GM23338 (cell line): ENCODE results near the gene ATP8B4. TPM values are rescaled to one million over a fixed set of nuclear protein-coding genes. Genes with fewer than 3 reads are reported as not detected.

Experiments
- ATAC-seq: fragments of 200-7000 bp; cut with Tn5 transposase; 3 replicates; pipeline ENCODE4 v1.9.1; 2020
- DNase-seq: peaks from one replicate; pipeline ENCODE4 v3.0.0-alpha.2; 2015; ENCODE audit warnings: low spot score
- H2AFZ ChIP-seq: fragments of 200-600 bp; sonication (generic); 2 replicates; pipeline ENCODE4 v1.8.0; 2016; ENCODE audit warnings: antibody characterized with exemption, mild to moderate bottlenecking, moderate library complexity
- H3F3A ChIP-seq: fragments of 200-600 bp; sonication (generic); replicated peaks from 2 replicates; pipeline ENCODE4 v1.8.0; 2017; ENCODE audit warnings: antibody characterized with exemption, mixed run types, low read depth
- H3K27ac ChIP-seq: fragments of 200-600 bp; sonication (generic); 2 replicates; pipeline ENCODE4 v1.6.1; 2016; ENCODE audit warnings: low read depth
- H3K27me3 ChIP-seq: fragments of 200-600 bp; sonication (generic); 2 replicates; pipeline ENCODE4 v1.8.0; 2016; ENCODE audit warnings: mild to moderate bottlenecking, mixed run types, moderate library complexity; ENCODE audit not compliant: insufficient read depth
- H3K36me3 ChIP-seq: fragments of 200-600 bp; sonication (generic); 2 replicates; pipeline ENCODE4 v1.8.0; 2016; ENCODE audit warnings: mild to moderate bottlenecking; ENCODE audit not compliant: insufficient read depth
- H3K4me1 ChIP-seq: fragments of 200-600 bp; sonication (generic); 2 replicates; pipeline ENCODE4 v1.8.0; 2016; ENCODE audit warnings: mild to moderate bottlenecking, moderate library complexity; ENCODE audit not compliant: insufficient read depth
- H3K4me2 ChIP-seq: fragments of 200-600 bp; sonication (generic); 2 replicates; pipeline ENCODE4 v1.7.1; 2017; ENCODE audit warnings: mixed run types
- H3K4me3 ChIP-seq: fragments of 200-600 bp; sonication (generic); 2 replicates; pipeline ENCODE4 v1.6.1; 2016; ENCODE audit warnings: mixed run types
- H3K79me2 ChIP-seq: fragments of 200-600 bp; sonication (generic); replicated peaks from 2 replicates; pipeline ENCODE4 v1.8.0; 2017; ENCODE audit warnings: mild to moderate bottlenecking; ENCODE audit not compliant: insufficient read depth
- H3K9me2 ChIP-seq: fragments of 200-600 bp; sonication (generic); 2 replicates; pipeline ENCODE4 v1.8.0; 2017; ENCODE audit not compliant: insufficient read depth
- H4K20me1 ChIP-seq: fragments of 200-600 bp; sonication (generic); replicated peaks from 2 replicates; pipeline ENCODE4 v1.8.0; 2017; ENCODE audit warnings: mild to moderate bottlenecking; ENCODE audit not compliant: insufficient read depth
- H3K27ac Mint-ChIP-seq: 2 replicates; pipeline ENCODE4 v1.8.0; 2020; ENCODE audit warnings: inconsistent platforms, mild to moderate bottlenecking, moderate library complexity, mixed read lengths
- H3K27me3 Mint-ChIP-seq: 3 replicates; pipeline ENCODE4 v1.8.0; 2022; ENCODE audit warnings: low read depth, mild to moderate bottlenecking, moderate library complexity, mixed read lengths, inconsistent platforms; ENCODE audit not compliant: insufficient read depth, poor library complexity
- H3K36me3 Mint-ChIP-seq: 3 replicates; pipeline ENCODE4 v1.8.0; 2021; ENCODE audit warnings: low read depth, mild to moderate bottlenecking, inconsistent platforms, moderate library complexity, mixed read lengths
- H3K4me1 Mint-ChIP-seq: 3 replicates; pipeline ENCODE4 v1.8.0; 2020; ENCODE audit warnings: mild to moderate bottlenecking, inconsistent platforms, mixed read lengths
- H3K4me3 Mint-ChIP-seq: 3 replicates; pipeline ENCODE4 v1.8.0; 2021; ENCODE audit warnings: moderate library complexity, mild to moderate bottlenecking, inconsistent platforms, mixed read lengths
- H3K9me3 Mint-ChIP-seq: 3 replicates; pipeline ENCODE4 v1.8.0; 2020; ENCODE audit warnings: moderate library complexity, mild to moderate bottlenecking, inconsistent platforms, mixed read lengths
- CREB1 ChIP-seq: fragments of 250-450 bp; sonication (Bioruptor Pico); IDR thresholded peaks from 2 replicates; pipeline ENCODE4 v1.5.0; 2020; ENCODE audit warnings: low read depth, mild to moderate bottlenecking, moderate library complexity
- CTCF ChIP-seq, 2 experiments: fragments of 200-600 bp in 1 of 2; sonication (generic) in 1 of 2; conservative IDR thresholded peaks; 2 replicates each; pipeline versions ENCODE4 v1.5.1 to v1.6.1; 2016 to 2017; ENCODE audit warnings: antibody characterized with exemption in 2 of 2, low read depth in 2 of 2, mild to moderate bottlenecking in 2 of 2, moderate library complexity in 1 of 2
- EZH2 ChIP-seq: fragments of 200-600 bp; sonication (generic); IDR thresholded peaks from one replicate; pipeline ENCODE4 v1.8.0; 2017; ENCODE audit warnings: antibody characterized with exemption, mild to moderate bottlenecking, low read depth; ENCODE audit not compliant: unreplicated experiment
- EZH2phosphoT487 ChIP-seq: fragments of 200-600 bp; sonication (generic); IDR thresholded peaks from one replicate; pipeline ENCODE4 v1.8.1; 2018; ENCODE audit warnings: antibody characterized with exemption; ENCODE audit not compliant: unreplicated experiment
- JUNB ChIP-seq: IDR thresholded peaks from one replicate; pipeline ENCODE4 v1.6.1; 2016; ENCODE audit warnings: antibody characterized with exemption; ENCODE audit not compliant: unreplicated experiment
- NANOG ChIP-seq: IDR thresholded peaks from 2 replicates; pipeline ENCODE4 v1.6.1; 2016; ENCODE audit warnings: antibody characterized with exemption, borderline replicate concordance
- POLR2AphosphoS5 ChIP-seq: IDR thresholded peaks from 2 replicates; pipeline ENCODE4 v1.6.1; 2016; ENCODE audit warnings: antibody characterized with exemption, low read depth
- STAT1 ChIP-seq: IDR thresholded peaks from one replicate; pipeline ENCODE4 v1.6.1; 2016; ENCODE audit warnings: antibody characterized with exemption; ENCODE audit not compliant: unreplicated experiment
- ZNF114 ChIP-seq: fragments of 250-450 bp; sonication (Bioruptor Pico); IDR thresholded peaks from 2 replicates; pipeline ENCODE4 v1.5.0; 2020; ENCODE audit warnings: mild to moderate bottlenecking, moderate library complexity
- ZNF331 ChIP-seq: fragments of 250-450 bp; sonication (Bioruptor Pico); IDR thresholded peaks from 2 replicates; pipeline ENCODE4 v1.5.0; 2020; ENCODE audit warnings: low read depth, mild to moderate bottlenecking, moderate library complexity
- ZNF462 ChIP-seq: fragments of 250-450 bp; sonication (Bioruptor Pico); IDR thresholded peaks from 2 replicates; pipeline ENCODE4 v1.5.0; 2020; ENCODE audit warnings: mild to moderate bottlenecking, moderate library complexity
- polyA plus RNA-seq: library from polyadenylated mRNA; unstranded; fragments of >200 nt; fragmentation: Nextera tagmentation; extraction: Ambion mirVana; gene quantifications from 2 replicates; pipeline ENCODE4 v1.2.1, GENCODE V29; 2016
- total RNA-seq: library from RNA; depleted of rRNA; stranded (reverse); fragments of >200 nt; shearing (Covaris generic); gene quantifications from 2 replicates; pipeline ENCODE4 v1.2.3, GENCODE V29; 2014
- TF ChIP-seq, protein P1 (sequence below): IDR thresholded peaks from one replicate; pipeline ENCODE4 v1.6.1; 2018; ENCODE audit warnings: antibody characterized with exemption; ENCODE audit not compliant: unreplicated experiment
- TF ChIP-seq, protein P2 (sequence below): IDR thresholded peaks from 2 replicates; pipeline ENCODE4 v1.6.1; 2016; ENCODE audit warnings: antibody characterized with exemption

Gene ATP8B4
- total and polyA plus RNA-seq, 2 experiments from 2014 or later = 0.24 TPM; not detected in 1

- Histone ChIP-seq H3F3A (no peaks in the 10 kb centered on the region), H3K9me2 (0 out of 2 replicates have a peak, but pooled peaks cover 12% of the 10 kb centered on the region), H4K20me1 (no peaks in the 10 kb centered on the region), H3K27me3 (no peaks in the 10 kb centered on the region), H3K4me2 (no peak overlapping the region), H3K79me2 (no peaks in the 10 kb centered on the region), H3K36me3 (no peaks in the 10 kb centered on the region), H3K27ac (no peak overlapping the region), H3K4me1 (0 out of 2 replicates have a peak, but pooled peaks cover 1% of the 10 kb centered on the region), H2AFZ (no peak overlapping the region), H3K4me3 (no peak overlapping the region)
- Mint-ChIP-seq H3K4me1 (peaks cover 2% of the 10 kb centered on the region; the same call in 1 of the 3 replicates), H3K27me3 (peaks cover 2% of the 10 kb centered on the region), H3K9me3 (no peaks in the 10 kb centered on the region), H3K36me3 (no peaks in the 10 kb centered on the region), H3K27ac (no peak overlapping the region), H3K4me3 (no peak overlapping the region)
- DNase-seq = no peak
- no peak for ATAC-seq
- TF ChIP-seq, protein P1, sequence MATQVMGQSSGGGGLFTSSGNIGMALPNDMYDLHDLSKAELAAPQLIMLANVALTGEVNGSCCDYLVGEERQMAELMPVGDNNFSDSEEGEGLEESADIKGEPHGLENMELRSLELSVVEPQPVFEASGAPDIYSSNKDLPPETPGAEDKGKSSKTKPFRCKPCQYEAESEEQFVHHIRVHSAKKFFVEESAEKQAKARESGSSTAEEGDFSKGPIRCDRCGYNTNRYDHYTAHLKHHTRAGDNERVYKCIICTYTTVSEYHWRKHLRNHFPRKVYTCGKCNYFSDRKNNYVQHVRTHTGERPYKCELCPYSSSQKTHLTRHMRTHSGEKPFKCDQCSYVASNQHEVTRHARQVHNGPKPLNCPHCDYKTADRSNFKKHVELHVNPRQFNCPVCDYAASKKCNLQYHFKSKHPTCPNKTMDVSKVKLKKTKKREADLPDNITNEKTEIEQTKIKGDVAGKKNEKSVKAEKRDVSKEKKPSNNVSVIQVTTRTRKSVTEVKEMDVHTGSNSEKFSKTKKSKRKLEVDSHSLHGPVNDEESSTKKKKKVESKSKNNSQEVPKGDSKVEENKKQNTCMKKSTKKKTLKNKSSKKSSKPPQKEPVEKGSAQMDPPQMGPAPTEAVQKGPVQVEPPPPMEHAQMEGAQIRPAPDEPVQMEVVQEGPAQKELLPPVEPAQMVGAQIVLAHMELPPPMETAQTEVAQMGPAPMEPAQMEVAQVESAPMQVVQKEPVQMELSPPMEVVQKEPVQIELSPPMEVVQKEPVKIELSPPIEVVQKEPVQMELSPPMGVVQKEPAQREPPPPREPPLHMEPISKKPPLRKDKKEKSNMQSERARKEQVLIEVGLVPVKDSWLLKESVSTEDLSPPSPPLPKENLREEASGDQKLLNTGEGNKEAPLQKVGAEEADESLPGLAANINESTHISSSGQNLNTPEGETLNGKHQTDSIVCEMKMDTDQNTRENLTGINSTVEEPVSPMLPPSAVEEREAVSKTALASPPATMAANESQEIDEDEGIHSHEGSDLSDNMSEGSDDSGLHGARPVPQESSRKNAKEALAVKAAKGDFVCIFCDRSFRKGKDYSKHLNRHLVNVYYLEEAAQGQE = no peak
- TF ChIP-seq, protein P2, sequence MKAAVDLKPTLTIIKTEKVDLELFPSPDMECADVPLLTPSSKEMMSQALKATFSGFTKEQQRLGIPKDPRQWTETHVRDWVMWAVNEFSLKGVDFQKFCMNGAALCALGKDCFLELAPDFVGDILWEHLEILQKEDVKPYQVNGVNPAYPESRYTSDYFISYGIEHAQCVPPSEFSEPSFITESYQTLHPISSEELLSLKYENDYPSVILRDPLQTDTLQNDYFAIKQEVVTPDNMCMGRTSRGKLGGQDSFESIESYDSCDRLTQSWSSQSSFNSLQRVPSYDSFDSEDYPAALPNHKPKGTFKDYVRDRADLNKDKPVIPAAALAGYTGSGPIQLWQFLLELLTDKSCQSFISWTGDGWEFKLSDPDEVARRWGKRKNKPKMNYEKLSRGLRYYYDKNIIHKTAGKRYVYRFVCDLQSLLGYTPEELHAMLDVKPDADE = no peak
- TF ChIP-seq EZH2 = no peak
- TF ChIP-seq STAT1 = no peak
- TF ChIP-seq ZNF331 (CRISPR knock-in tag) = no peak
- no peak for TF ChIP-seq NANOG
- no peak for TF ChIP-seq JUNB
- no peak for TF ChIP-seq CTCF (conservative IDR thresholded peaks at IDR 0.05; ENCODE audit: low read depth in 2 of 2)
- TF ChIP-seq CREB1 (CRISPR knock-in tag) = no peak
- TF ChIP-seq ZNF114 (CRISPR knock-in tag) = no peak
- no peak for TF ChIP-seq POLR2AphosphoS5
- TF ChIP-seq ZNF462 (CRISPR knock-in tag) = no peak
- TF ChIP-seq EZH2phosphoT487 = no peak
Measured at GRCh38 chr15:49888734-49889133, 230.3 kb downstream of the ATP8B4 start.
